Heart right ventricle (tissue), 16 donors: ENCODE results near the gene SLC19A2. TPM values are rescaled to one million over a fixed set of nuclear protein-coding genes. Genes with fewer than 3 reads are reported as not detected.

Source experiments
- ATAC-seq, 8 donors: fragments of 200-7000 bp; cut with Tn5 transposase; one replicate each; pipeline ENCODE4 v1.9.1; 2020; ENCODE audit warnings: mild to moderate bottlenecking in 8 of 8, moderate library complexity in 8 of 8, moderate number of reproducible peaks in 1 of 8
- DNase-seq, 2 donors: peaks; one replicate each; pipeline ENCODE4 v3.0.0-alpha.2; 2020
- H3K27ac ChIP-seq, 10 donors: fragments of 200-600 bp; sonication (generic) in 2 of 10; one replicate each; pipeline versions ENCODE4 v1.5.0 to v1.8.0; 2020 to 2022; ENCODE audit warnings: mild to moderate bottlenecking in 3 of 10
- H3K27me3 ChIP-seq, 7 donors: fragments of 200-600 bp; one replicate each; pipeline ENCODE4 v1.8.0; 2021 to 2022; ENCODE audit warnings: mild to moderate bottlenecking in 2 of 7
- H3K36me3 ChIP-seq, 9 donors: fragments of 200-600 bp; sonication (generic) in 1 of 9; one replicate each; pipeline versions ENCODE4 v1.5.0 to v1.8.0; 2020 to 2022; ENCODE audit warnings: mild to moderate bottlenecking in 2 of 9
- H3K4me1 ChIP-seq, 9 donors: fragments of 200-600 bp; sonication (generic) in 1 of 9; one replicate each; pipeline versions ENCODE4 v1.5.0 to v1.8.0; 2020 to 2022; ENCODE audit warnings: mild to moderate bottlenecking in 4 of 9
- H3K4me3 ChIP-seq, 10 donors: fragments of 200-600 bp; sonication (generic) in 2 of 10; one replicate each; pipeline versions ENCODE4 v1.5.0 to v1.8.0; 2020 to 2022; ENCODE audit warnings: mild to moderate bottlenecking in 7 of 10, moderate library complexity in 2 of 10
- H3K9me3 ChIP-seq, 11 donors: fragments of 200-600 bp in 10 of 11; sonication (generic) in 2 of 11; one replicate each; pipeline versions ENCODE4 v1.5.0 to v1.8.0; 2013 to 2022; ENCODE audit warnings: mild to moderate bottlenecking in 2 of 11, control low read depth in 1 of 11, moderate library complexity in 1 of 11
- WGBS, 2 donors: extraction: QIAGEN DNeasy Blood & Tissue Kit; methylation state at CpG; one replicate each; pipeline ENCODE4 v1.1.7; 2013; ENCODE audit warnings: inconsistent platforms in 1 of 2; 5-methylcytosine and 5-hydroxymethylcytosine counted together
- intact Hi-C, 10 donors: fragments of 100-400 bp; cut with DNase I; formaldehyde crosslinking; loops; one replicate each; pipeline versions ENCODE4 v1.11.1 to v1.14.2; 2022
- polyA plus RNA-seq, 2 donors: library from polyadenylated mRNA; stranded (reverse); fragments of 200-250 nt; gene quantifications; one replicate each; pipeline ENCODE4 v1.2.3, GENCODE V29; 2013
- total RNA-seq, 10 donors: library from RNA; stranded (reverse); fragmentation: NEBNext Ultra II Directional in 3 of 10; extraction: Animal tissue kit (Norgen Biotek cat#: 25700) in 3 of 10; gene quantifications; one replicate each; pipeline versions ENCODE4 v1.2.1 to v1.2.4, GENCODE V29; 2021 to 2023
- TF ChIP-seq, protein P1 (sequence below), 9 donors: fragments of 200-600 bp; sonication (generic) in 2 of 9; IDR thresholded peaks; one replicate each; pipeline versions ENCODE4 v1.5.0 to v1.8.0; 2021 to 2022; ENCODE audit warnings: antibody characterized with exemption in 9 of 9, mild to moderate bottlenecking in 5 of 9, moderate library complexity in 1 of 9
- donor health status: Arrhythmogenic right ventricular cardiomyopathy.
- donor health status: ischemic (EF 13 %, LVEDD 7.1; RV severe dilation, severe dysfunction).
- donor health status: healthy with polysubstance abuse.
- donor health status: DM: no; HTN: yes; CAD: no.
- donor health status: DM: no; HTN: no; CAD: no.
- donor health status: ischemic (EF 25% LVEDD 6.9; RV normal size, moderate dysfunction).
- donor health status: ischemic (EF 25% LVEDD 5.7; RV mildly dilated, moderate dysfunction).
- donor health status: healthy.
- donor health status: DM: yes; HTN: yes; CAD: no.
- donor health status: Ischemic cardiomyopathy.
- donor health status: ischemic (EF 35%, LVEDD 5.7; RV mildly dilated, moderate dysfunction).
- donor health status: nonischemic (EF 11% LVEDD 7.7; RV severe dilation, severe dysfunction).
- donor health status: DM: yes; HTN: yes; CAD: no.
- donor health status: PGD.
- donor health status: ischemic (EF 29% LVEDD 5.4; RV normal size, mild dysfunction).
- donor health status: nonischemic (EF 23%, LVEDD 6.1; RV moderate dilation, normal function).

Gene SLC19A2
- total and polyA plus RNA-seq, 12 donors, result 7.6 to 43.2 (median 17.1) TPM

DNA sequence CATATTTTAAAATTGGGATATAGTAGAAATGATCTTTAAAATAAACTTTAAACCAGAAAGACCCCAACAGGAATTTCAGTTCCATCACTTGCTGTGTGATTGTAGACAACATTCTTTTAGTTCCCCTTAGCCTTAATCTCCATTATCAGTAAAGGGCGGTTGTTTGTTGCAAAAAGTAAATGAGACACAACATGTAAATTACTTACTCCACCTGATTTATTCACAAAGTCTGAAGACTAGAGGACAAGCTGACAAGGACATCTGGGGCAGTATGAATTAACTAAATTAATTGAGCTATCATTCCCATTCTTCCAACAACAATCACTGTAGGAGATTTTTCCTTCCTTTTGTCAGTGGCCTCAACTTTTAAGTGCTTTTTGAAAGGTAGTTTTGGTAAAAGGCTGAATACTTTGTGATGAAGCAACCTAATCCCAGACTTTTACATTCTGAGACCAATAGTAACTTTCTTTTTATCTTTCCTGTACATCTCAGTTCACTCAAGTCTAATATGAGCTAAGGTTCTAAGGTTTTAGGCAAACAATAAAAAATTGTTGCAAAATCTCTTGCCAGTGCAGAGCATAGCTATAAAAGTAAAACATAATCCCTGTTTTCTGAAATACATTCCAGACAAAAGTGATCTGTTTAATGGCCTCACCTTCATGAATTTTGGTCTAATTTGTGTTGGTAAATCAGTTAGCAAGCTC is 6.2 kb downstream of the SLC19A2 start:
- H3K27me3 ChIP-seq, result no peaks in the 10 kb centered on the region
- H3K9me3 ChIP-seq, result no peaks in the 10 kb centered on the region
- 65 to 70% methylated on average over 1 of the region's 1 CpG for WGBS, 2 donors
- H3K36me3 ChIP-seq, result peaks cover 0 to 21% (median 7%) of the 10 kb centered on the region in 9 donors
- peaks cover 0 to 34% (median 6%) of the 10 kb centered on the region in 9 donors for H3K4me1 ChIP-seq
- no peak for DNase-seq
- TF ChIP-seq, protein P1, sequence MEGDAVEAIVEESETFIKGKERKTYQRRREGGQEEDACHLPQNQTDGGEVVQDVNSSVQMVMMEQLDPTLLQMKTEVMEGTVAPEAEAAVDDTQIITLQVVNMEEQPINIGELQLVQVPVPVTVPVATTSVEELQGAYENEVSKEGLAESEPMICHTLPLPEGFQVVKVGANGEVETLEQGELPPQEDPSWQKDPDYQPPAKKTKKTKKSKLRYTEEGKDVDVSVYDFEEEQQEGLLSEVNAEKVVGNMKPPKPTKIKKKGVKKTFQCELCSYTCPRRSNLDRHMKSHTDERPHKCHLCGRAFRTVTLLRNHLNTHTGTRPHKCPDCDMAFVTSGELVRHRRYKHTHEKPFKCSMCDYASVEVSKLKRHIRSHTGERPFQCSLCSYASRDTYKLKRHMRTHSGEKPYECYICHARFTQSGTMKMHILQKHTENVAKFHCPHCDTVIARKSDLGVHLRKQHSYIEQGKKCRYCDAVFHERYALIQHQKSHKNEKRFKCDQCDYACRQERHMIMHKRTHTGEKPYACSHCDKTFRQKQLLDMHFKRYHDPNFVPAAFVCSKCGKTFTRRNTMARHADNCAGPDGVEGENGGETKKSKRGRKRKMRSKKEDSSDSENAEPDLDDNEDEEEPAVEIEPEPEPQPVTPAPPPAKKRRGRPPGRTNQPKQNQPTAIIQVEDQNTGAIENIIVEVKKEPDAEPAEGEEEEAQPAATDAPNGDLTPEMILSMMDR (IDR thresholded peaks at IDR 0.05), result no peak
- H3K27ac ChIP-seq, result no peak overlapping the region
- intact Hi-C loops, result no loop called here
- ATAC-seq, result no peak
- no peak overlapping the region for H3K4me3 ChIP-seq

DNA sequence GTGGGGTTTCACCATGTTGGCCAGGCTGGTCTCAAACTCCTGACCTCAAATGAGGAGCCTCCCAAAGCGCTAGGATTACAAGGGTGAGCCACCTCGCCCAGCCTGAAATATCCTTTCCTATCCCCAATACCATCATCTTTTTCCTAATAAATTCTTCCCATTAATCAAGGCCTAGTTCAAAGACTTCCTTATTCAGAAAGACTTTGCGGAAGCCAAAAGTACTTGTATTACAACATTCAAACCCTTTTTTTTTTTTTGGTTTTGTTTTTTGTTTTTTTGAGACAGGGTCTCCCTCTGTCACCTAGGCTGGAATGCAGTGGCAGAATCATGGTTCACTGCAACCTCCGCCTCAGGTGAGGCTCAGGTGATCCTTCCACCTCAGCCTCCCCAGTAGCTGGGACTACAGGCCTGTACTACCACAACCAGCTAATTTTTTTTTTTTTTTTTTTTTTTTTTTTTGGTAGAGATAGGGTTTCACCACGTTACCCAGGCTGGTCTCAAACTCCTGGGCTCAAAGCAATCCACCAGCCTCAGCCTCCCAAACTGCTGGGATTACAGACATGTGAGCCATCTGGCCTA is 7.6 kb downstream of the SLC19A2 start:
- no peak overlapping the region for H3K27ac ChIP-seq
- 87 to 92% methylated on average over 5 of the region's 5 CpGs for WGBS, 2 donors
- H3K4me1 ChIP-seq, result peaks cover 0 to 25% (median 6%) of the 10 kb centered on the region in 9 donors
- ATAC-seq (no peak), DNase-seq (no peak)
- TF ChIP-seq, protein P1 (IDR thresholded peaks at IDR 0.05), result no peak
- no peaks in the 10 kb centered on the region for H3K27me3 ChIP-seq
- no peak overlapping the region for H3K4me3 ChIP-seq
- intact Hi-C loops, result no loop called here
- H3K9me3 ChIP-seq, result no peaks in the 10 kb centered on the region
- peaks cover 0 to 21% (median 7%) of the 10 kb centered on the region in 9 donors for H3K36me3 ChIP-seq

DNA sequence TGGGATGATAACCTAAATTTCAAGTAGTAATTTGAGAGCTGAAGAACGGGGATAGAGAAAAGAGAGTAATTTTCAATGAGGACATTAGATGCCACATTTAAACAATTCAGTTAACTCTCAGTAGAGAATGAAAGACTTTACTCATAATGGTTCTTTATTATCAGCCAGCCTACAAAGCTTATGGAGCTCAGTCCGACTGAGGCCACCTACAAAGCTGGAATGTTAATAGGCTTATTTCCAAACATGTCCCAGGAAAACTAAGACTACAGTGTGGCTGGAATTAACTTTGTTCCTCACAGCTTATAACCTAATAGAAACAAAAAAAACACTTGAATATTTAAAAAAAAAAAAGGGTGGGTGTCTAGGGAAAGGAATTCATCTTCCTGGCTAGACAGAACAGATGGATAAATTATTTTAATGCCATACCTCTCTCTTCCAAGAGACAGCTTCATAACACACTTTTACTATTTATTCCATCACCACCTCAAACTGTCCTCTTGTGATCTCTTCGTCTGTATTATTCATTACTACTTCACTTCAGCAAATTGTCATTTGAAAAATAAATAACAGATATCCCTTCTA is 9.8 kb downstream of the SLC19A2 start:
- Histone ChIP-seq H3K9me3 (no peaks in the 10 kb centered on the region), H3K4me3 (no peak overlapping the region), H3K4me1 (peaks cover 0 to 22% (median 0%) of the 10 kb centered on the region in 9 donors), H3K27me3 (no peaks in the 10 kb centered on the region), H3K27ac (no peak overlapping the region), H3K36me3 (peaks cover 0 to 21% (median 7%) of the 10 kb centered on the region in 9 donors)
- intact Hi-C loops, result no loop called here
- TF ChIP-seq, protein P1 (IDR thresholded peaks at IDR 0.05), result no peak
- ATAC-seq, result no peak
- no peak for DNase-seq
- 65 to 74% methylated on average over 3 of the region's 3 CpGs for WGBS, 2 donors

DNA sequence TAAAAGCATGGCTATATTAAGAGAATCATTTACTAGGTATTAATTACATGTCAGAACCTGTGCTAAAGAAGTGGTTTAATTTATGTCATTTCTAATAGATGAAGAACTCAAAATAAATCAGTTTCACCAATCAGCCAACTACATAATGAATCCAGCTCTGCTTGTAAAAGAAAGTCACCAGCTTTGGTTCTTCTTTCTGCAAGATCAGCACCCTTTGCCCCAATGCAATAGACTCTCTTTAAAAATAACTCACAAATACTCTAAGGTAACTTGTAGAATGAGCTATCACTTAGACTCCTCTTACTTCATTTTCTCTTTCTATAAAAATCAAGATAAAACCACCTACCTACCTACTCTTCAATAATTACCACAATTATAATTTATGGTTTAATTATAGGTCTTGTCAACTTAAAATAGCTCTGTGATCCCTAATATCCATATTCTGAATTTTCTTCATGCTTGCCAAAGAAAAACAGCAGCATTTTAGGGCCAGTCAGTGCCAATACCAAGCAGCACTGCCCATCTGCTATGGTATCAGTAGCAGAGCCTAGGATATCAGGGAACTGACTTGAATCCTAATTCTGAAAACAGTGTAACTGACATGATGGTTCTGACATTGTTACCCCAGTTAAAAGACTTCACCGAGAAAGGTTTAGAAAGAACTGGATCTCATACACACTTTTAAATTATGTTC is 11.3 kb downstream of the SLC19A2 start:
- TF ChIP-seq, protein P1 (IDR thresholded peaks at IDR 0.05), result no peak
- Histone ChIP-seq H3K36me3 (peaks cover 0 to 24% (median 7%) of the 10 kb centered on the region in 9 donors), H3K4me1 (peaks cover 0 to 17% (median 0%) of the 10 kb centered on the region in 9 donors), H3K9me3 (no peaks in the 10 kb centered on the region), H3K27me3 (no peaks in the 10 kb centered on the region), H3K4me3 (no peak overlapping the region), H3K27ac (no peak overlapping the region)
- no peak for ATAC-seq
- intact Hi-C loops, result no loop called here
- WGBS, 2 donors, result 86 to 98% methylated on average over 1 of the region's 1 CpG
- DNase-seq, result no peak
